ENCODE data around the gene GGTLC2.
A peak's percentile ranks its signal among the peaks of the same experiment; 100 is the strongest.
"Not testable (repeated sequence)": the region's sequence is repeated elsewhere in the genome, so short reads cannot be mapped to it uniquely, and the experiment has no call there.

The GGTLC2 gene
- 0 to 0.04 (median 0) reads per million in 3 experiments for total RNA-seq

DNA sequence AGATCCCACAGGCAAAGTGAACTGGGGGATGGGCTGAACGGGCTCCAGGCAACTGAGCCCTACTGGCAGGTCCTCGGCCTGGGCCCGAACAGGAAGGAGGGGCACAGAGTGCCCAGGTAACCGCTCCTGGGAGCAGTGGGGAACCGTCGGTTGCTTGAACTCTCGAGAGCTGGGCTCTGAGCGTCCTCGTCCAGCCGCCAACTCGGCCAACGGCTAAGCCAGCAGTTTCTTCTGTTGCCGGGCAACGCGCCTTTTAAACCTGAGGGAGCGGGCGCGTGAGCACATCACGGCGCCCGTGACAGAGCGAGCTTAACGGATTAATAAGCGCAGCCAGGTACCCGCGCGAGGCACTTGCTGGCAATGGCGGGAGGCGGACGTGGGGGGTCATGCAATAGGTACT is at the start of gene GGTLC2:
Gene GGTLC2, plus strand, starts transcription at position 301 of the 400 bp plus-strand sequence. CDS start 1,732 bp downstream, outside the sequence.
- DNase-seq, result not testable (repeated sequence)

DNA sequence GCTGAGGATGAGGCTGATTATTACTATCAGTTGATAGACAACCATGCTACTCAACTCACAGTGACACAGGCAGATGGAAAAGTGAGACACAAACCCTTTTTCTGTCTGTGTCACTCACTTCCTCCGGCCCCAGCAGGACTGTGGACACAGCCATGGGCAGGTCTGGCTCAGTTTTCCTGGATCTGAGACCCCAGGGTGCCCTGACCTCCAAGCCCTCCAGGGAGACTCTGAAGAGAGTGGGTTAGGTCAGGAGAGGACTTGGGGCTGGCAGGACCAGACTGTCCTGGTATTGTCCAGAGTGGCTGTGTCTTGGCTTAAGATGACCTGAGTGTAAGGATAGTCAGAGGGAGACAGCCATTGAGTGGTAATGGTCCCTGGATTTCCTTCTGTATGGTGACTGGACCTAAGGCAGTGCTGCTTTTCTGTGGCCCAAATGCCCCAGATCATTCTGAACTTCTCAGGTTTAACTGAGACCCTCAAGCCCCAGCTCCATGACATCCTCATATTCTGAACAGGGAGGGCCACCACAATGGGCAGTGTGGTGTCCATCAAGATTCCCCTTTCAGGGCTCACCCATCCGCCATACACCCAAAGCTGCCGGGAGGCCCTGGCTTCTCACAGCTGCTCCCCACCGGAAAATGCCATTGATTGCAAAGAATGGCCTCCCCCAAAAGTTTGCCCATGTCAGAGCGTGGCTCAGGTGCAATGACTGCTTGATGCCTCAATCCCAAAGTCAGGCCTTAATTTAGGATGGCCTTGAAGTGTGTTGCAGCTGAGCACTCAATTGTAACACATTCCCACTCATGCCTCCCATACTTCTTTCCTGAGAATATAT is 49.2 kb upstream of the GGTLC2 start:
- DNase-seq, result no peak

DNA sequence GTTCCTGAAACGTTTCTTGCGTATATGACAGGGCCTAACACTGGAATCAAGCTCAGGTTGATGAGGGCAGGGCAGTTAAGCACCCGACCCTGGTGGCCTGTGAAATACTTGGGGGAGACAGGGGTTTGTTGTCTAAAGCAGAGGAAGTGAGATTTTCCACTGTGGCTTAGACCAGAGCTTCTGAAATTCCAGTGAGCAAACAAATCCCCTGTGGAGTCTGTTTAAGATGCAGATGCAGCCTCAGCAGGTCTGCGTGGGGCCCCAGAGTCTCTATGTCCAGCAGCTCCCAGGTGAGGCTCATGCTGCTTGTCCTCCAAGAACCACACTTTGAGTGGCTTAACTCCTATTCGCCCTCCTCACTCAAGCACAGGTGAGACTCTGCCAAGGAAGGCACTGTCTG is 46.3 kb upstream of the GGTLC2 start:
- DNase-seq, result no peak

DNA sequence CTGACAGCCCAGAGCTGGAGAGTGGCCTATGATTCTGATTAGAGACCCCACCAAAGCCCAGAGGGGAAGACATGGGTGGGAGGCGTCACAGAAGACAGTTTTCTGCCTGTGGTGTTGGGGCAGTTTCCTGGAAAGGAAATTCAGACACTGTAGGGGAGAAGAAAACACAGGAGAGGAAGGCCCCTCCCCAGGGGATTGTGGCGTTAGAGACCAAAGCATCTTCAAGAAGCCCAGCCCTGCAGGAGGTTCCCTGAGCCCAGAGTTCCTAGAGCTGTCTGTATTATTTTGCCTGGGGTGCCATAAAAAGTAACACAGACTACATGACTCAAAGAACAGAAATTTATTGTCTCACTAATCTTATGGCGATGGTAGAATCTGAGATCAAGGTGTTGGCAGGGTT is 45.2 kb upstream of the GGTLC2 start:
- DNase-seq, result no peak

DNA sequence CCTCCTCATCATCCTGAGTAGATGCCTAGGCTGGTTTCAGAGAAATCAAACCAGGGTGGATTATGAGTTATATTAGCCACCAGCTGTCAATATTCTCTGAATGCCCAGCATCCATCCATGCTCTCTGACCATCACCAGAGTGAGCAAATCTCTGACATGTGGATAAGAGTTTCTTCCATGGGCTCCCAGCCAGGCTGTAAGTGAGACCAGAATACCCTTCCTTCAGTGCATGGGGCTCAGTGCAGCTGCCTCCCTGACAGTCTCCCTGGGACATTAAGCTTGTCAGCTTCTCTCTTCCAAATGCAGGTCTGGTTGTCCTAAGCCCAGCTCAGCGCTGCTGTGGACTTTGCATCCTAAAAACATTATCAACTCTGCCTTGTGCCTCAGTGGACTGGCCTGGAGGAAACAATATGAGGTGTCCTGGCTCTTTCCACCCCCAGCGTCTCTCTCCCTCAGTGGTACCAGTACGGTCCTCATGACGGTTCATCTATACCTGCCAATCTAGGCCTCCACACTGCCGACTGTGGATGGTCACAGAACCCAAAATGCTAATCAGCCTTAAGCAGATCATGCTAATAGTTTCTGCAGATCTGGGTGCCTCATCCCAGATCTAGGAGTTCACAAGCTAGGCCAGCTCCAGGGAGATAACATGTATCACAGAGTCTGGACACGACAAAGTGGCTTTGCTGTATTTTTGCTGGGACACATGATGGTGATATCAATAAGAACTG is 43.7 kb upstream of the GGTLC2 start:
- DNase-seq, result no peak

DNA sequence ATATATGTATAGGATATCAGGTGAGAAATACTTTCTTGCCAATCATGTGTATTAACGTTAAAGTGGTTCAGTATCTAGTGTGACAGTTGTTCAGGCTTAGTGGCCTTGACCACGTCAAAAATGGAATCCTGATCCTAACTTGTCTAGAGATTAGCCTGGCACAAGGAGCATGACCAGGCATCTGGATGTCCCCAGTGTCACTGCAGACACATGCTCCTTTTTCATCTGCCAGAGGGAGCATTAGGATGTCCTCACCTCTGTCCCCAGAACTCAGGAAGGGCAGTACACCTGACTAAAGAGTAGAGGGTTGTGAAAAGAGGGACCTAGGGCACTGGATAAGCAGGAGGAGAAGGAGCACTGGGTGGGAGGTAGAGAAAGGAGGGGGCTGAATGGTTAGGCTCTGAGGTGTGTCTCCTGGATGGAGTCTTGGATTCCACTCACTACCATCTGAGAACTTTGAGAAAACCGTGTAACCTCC is 40.9 kb upstream of the GGTLC2 start:
- no peak for DNase-seq

DNA sequence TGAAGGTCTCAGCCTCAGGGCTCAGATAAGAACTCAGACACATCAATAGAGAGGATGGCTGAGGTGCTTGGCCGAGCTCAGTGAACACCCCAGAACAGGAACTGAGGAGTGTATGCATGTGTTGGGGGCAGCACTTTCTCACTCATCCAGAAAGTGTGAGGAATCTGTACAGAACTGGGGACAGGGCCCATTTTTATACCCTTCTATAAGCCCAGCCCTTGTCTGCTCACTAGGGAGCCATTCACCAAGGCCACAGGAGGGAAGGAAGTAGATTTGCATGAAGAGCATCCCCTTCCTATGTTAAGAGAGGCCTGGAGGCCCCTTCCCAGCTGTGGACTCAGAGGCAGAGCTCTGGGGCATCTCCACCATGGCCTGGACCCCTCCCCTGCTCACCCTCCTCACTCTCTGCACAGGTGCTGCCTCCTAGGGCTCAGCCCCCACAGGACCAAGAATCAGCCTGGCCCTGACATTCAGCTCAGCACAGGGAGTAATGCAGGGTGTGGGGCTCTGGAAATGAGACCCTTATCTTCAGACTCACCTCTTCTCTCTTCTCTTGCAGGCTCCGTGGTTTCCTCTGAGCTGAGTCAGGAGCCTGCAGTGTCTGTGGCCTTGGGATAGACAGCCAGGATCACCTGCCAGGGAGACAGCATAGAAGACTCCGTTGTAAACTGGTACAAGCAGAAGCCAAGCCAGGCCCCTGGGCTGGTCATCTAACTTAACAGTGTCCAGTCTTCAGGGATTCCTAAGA is 39.9 kb upstream of the GGTLC2 start:
- DNase-seq, result no peak

DNA sequence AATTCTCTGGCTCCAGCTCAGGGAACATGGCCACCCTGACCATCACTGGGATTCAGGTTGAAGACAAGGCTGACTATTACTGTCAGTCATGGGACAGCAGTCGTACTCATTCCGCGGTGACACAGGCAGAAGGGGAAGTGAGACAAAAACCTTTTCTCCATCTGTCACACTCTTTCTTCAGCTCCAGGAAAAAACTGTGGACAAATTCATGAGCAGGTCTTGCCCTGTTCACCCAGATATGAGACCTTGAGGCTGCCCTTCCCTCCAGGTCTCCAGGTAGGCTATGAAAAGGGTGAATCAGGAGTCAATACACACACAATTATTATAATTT is 39.4 kb upstream of the GGTLC2 start:
- no peak for DNase-seq

DNA sequence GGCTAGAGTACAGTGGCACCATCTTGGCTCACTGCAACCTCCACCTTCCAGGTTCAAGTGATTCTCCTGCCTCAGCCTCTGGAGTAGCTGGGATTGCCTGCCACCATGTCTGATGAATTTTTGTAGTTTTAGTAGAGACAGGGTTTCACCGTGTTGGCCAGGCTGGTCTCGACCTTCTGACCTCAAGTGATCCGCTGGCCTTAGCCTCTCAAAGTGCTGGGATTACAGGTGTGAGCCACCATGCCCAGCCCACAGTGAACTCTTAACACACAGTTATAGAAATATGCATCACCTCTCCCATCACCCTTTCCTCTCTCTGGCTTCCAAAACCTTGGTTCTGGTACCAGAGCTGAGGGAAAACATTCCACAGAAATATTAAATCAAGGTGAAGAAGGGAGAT is 36.4 kb upstream of the GGTLC2 start:
- DNase-seq, result not testable (repeated sequence)

DNA sequence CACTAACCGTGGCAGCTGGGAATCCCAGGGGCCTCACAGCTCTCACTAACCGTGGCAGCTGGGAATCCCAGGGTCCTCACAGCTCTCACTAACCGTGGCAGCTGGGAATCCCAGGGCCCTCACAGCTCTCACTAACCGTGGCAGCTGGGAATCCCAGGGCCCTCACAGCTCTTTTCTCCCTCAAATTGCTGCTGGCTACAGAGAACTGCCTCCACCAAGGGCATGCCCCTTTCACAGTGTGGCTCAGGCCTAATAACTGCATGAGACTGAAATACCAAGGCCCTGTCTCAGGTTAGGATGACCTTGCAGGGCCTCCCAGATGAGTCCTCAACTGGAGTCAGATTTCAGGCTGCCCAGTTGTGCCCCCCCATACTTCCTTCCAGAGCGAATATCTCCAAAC is 35.1 kb upstream of the GGTLC2 start:
- DNase-seq, result no peak

DNA sequence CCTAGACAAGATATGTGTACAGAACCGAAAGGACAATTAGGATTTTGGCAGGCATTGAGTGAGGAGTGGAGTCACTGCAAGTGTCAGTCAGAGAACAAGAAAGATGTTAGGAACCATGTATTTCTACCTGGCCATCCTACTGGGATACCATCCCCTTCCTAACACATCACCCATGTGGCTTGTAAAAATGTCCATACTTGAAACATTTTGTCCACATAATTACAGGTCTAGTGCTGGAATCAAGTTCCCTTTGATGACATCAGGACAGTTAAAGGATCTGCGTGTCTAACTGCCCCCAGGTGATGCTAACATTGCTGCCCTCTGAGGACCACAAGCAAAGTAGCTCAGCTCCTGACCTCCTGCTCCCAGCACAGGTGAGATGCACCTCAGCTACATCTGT is 31.9 kb upstream of the GGTLC2 start:
- DNase-seq, result no peak

DNA sequence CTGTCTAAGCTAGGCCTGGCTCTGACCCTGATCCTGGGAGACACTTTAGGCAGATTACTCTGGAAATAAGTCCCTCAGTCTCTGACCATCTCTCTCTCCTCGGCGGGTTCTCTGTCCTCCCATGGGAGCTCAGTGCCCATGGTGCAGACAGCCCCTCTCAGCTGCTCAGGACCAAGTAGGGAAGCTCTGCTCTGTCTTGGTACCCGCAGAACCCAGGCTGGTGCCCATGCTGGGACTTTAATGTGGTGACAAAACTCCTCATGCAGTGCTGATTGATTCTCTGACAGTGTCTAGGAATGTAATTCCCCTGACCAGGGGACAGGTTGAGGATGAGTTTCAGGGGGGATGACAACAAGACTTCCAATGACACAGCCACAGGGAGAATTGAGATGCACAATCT is 30.3 kb upstream of the GGTLC2 start:
- DNase-seq, result no peak

DNA sequence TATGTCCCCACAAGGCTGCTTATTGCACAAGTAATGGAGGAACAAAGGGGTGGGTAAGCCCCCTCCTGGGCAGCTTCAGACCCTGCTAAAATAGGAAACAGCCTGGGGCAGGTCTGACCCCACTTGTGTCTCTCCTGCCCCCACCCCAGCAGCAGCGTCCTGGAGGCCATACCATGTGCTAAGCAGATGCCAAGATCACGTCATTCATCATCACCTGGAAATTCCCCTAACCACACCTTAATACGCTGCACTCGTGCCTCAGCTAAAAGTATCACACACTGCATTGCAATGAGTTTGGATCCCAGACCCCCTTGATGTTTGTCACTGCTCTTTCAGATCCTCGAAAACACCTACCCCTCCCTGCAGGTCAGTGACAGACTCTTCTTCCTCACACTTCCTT is 27.8 kb upstream of the GGTLC2 start:
- DNase-seq, result peak; percentile 38

DNA sequence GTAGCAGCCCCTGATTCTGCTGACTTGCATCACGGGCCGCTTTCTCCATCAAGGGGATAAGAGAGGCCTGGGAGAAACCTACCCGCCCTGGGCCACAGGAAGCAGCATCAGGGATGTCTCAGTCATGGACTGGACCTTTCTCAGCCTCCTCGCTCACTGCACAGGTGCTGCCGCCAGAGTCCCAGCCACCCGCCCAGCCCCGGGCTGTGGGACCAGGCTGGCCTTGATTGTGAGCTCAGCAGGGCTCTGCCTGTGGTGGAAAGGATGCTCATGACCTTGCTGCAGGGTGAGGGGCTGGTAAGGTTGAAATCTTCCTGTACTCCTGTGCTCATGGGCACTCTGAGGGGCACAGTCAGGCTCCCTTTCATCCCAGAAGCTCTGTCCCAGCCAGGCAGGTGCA is 26.0 kb upstream of the GGTLC2 start:
- DNase-seq, result no peak

DNA sequence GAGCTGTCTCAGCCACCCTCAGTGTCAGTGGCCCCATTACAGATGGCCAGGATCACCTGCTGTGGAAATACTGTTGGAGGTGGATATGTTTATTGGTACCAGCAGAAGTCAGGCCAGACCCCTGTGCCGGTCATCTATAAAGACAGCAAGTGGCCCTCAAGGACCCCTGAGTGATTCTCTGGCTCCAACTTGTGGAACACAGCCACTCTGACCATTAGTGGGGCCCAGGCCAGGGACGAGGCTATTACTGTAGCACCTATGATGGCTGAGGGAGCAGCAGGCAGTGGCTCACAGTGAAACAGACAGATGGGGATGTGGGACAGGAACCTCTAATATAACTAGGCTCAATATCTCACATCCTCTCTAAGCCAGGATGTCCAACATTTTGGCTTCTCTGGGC is 25.5 kb upstream of the GGTLC2 start:
- DNase-seq, result no peak

DNA sequence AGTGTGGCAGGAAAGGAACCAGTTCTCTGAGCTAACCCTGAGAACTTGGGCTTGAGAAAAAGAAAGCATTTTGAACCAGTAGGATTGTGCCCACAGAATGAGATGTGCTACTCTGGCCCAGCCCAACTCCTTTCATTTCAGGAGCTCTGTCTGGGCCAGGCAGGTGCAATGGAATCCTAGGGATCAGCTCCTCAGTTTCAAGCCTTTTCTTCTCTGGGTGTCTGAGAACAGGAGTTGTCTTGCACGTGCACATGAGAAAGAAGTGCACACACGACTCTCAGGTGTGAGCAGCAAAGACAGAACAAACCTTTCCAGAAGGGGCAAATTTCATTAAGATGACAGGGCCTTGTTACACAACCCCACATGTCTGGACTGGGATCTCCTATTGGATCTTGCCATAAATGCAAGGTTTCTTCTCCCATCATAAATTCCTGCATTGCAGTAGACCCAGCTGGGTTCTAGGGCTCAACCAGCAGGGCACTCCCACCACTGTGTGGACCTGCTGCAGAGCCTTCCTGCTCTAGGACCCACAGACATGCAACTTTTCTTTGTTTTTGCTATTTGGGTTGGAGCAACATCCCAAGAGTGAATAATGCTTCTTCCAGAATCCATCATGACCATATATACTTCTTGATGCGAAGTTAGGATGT is 24.5 kb upstream of the GGTLC2 start:
- no peak for DNase-seq

DNA sequence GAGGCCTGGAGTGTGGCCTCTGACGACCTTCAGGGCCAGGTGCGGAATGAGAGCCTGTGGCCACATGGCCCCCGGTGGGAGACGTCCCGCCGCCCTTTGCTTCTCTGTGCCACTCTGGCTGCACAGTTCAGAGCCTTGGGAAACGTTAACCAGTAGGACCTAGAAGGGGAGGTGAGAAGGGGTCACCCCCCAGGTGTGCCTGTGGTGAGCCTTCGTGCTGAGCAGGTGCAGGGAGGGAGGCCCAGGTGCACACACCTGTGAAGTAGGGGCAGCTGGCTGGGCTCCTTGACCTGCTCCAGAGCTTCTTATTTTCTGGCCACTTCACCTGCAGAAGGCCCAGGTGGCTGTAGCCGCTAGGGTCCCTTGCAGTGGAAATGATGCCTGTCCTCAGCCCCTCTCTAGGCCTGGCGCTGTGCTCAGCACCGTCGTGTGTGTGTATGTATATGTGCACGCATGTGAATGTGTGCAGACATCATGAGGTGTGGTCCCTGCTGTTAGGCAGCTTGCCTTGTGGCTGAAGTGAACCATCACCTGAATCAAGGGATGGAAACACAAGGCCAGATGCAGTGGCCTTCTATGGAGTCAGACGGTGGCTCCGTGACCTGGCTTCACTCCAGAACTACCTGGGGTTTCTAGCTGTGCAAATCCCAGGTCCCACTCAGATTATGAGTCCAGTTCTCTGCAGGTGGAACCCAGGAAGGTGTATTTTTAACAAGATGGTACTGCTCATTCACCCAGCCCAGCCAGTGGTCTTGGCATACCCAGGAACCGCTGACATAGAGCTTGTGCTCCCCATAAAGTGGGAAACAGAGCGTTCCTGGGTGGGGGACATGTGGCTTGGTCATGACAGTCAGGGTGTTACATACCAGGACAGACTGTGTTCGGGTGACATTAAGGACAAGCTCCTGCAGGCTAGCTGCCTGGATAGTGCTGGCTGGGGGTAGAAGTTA is 15.6 kb upstream of the GGTLC2 start:
- DNase-seq, result not testable (repeated sequence)

DNA sequence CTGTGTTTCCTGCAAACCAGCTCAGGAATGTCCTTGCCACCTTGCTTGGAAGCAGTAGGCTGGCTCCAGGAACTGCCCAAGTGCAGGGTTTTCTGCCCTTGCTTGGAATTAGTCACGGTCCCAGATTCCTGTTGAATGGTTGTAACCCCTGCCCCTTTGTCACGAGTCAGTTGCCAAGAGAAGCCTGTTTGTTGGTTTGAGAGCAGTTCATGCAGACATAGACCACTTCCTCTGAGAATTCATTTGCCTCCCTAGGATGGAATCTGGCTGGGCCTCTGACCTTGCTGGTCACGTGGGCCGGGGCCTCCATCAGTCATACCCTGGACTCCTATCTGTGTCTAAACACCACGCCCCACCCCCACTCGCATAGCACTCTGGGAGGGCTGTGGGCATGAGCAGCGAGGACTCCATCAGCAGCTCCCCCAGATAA is 13.2 kb upstream of the GGTLC2 start:
- DNase-seq, result not testable (repeated sequence)

DNA sequence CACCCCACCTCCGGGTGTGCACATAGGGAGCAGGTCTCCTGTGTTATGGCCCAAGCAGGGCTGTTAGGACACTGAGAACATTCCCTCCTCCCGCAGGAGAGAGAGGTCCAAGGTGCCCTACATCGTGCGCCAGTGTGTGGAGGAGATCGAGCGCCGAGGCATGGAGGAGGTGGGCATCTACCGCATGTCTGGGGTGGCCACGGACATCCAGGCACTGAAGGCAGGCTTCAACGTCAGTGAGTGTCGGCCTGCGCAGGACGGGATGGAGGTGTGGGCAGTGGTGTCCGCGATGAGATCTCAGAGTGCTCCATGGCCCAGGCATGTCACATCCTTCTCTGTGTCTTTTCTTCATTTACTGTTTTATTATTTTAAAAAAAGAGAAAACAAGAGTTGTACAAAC is 12.2 kb upstream of the GGTLC2 start:
- DNase-seq, result not testable (repeated sequence)

DNA sequence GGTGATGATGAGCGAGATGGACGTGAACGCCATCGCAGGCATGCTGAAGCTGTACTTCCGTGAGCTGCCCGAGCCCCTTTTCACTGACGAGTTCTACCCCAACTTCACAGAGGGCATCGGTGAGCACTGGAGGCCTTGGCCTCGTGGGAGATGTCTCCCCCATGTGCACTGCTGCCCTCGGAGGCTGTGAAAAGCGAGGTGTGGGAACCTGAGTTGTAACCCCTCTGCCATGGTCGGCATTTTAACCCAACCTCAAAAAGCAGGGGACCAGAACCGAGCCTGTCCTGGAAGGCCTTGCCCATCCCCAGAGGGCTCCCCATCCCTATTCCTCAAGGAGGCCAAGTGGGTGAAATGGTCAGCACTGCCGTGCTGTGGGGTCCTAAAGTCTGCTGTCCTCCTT is 10.9 kb upstream of the GGTLC2 start:
- DNase-seq, result not testable (repeated sequence)

DNA sequence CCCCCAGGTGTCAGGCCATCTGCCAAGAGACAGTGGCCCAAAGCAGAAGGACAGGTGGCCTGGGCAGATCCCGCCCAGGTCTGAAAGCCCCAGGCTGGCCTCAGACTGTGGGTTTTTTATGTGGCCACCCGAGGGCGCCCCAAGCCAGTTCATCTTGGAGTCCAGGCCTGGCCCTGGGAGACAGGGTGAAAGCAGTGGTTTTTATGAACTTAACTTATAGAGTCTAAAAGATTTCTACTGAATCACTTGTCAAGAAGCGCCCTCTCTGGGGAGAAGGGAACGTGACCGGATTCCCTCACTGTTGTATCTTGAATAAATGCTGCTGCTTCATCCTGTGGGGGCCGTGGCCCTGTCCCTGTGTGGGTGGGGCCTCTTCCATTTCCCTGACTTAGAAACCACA is 8.2 kb upstream of the GGTLC2 start:
- not testable (repeated sequence) for DNase-seq

DNA sequence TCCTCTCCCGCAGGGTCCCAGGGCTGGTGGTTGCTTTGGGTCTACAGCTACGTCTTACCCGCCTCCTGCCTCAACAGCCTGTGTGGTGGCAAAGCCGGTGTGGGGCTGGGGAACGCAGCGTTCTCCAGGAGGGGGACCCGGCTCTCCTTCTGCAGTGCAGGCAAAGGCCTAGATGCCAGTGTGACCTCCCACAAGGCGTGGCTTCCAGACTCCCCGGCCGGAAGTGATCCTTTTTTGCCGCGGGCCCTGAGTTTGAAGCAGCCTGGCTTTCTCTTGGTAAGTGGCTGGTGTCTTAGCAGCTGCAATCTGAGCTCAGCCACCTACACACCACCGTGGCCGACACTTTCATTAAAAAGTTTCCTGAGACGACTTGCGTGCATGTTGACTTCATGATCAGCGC is 6.1 kb upstream of the GGTLC2 start:
- not testable (repeated sequence) for DNase-seq
